HG03097 (cell line): ENCODE measurements around the gene EIF4E1B.

Experiments used
- ATAC-seq: cut with Tn5 transposase; IDR thresholded peaks from one replicate; pipeline ENCODE4 v1.9.1; 2021; ENCODE audit not compliant: unreplicated experiment, low FRiP score

The EIF4E1B gene

DNA sequence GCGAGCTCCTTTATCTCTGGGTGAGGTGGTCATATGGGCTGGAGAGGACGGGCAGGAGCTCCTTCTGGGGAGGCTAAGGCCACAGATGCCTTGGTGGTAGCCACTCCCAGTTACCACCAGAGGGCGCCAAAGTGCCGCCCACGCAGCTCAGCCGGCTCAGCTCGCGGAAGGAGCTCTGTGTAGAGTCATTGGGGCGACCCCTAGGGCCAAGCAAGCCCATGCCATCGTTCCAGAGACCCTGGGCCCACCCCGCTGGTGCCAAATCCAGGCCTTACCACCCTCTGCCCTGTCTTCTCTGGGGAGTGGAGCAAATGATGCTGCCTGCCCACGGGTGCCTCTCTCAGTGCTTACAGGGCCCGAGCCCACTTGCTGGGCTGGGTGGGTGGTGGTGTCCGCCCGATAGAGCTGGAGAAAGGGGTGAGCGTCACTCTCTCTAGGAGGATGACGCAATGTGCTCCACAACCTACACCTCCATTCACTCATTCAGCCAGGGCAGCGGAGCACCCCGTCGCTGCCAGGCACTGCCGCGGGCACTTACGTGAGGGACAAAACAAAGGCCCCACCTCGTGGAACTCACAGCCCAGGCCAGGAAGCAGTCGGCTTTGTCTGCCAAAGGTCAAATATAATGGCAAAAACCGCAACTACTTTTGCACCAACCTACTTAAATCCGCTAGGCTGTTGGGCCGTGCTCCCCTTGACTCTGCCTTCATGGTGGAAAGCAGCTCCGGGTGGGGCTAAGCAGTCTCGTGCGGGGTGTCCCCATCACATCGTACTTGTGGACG lies 30.6 kb downstream of the EIF4E1B start:
- no peak for ATAC-seq

DNA sequence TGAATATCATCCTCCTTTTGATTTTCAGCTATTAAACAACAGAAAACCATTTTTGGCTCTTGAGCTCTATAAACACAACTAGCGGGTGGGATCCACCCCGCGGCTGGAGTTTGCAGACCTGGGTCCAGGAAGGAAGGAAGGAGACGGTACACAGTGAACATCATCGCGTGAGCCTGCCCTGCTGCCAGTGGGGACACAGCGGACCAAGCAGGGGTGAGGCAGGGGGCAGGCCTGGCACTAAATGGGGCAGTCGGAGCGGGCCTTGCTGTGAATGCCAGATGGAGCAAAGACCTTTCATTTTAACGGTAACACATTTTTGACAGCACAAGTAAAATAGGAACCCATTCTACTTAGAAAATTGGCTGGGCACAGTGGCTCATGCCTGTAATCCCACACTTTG lies 31.2 kb downstream of the EIF4E1B start:
- no peak for ATAC-seq

DNA sequence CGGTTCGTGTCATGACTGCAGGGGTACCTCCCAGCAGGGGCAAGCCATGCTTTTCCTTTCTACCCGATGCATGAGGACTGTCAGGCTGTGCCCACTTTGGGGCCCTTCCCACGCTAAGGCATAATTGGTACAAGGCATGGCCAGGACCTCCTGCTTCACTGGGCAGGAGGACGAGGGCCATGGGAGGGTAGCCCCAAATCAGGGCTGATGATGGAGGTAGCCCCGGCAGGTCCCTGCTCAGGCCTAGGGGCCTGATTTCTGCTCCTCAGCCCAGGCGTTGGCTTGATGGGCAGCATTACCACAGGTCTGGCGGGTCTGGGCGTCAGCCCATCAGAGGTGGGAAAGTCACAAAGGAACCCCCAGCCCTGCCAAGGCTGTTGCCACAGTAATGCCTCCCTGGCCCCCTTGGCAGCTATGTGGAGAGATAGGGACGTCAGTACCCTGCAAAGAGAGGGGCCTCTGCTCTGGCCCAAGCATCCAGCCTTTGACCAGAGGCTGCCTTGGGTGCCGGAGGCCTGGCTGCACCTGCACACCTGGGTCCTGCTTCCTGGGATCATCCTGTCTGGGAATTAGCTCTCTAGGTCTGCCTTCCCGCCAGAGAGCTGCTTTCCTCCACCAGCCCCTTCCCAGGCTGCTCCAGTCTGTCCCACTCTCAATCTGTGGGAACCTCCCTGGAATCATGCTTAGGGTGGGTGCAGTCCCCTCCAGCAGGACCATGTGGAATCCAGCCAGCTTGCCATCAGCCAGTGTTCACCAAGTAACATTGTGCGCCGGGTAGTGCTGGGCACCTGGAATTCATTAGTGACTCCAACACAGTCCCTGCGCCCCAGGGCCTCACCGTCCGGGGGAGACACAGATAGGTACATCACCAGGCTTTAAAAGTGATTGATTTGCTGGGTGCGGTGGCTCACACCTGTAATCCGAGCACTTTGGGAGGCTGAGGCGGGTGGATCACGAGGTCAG lies 32.2 kb downstream of the EIF4E1B start:
- ATAC-seq: no peak

DNA sequence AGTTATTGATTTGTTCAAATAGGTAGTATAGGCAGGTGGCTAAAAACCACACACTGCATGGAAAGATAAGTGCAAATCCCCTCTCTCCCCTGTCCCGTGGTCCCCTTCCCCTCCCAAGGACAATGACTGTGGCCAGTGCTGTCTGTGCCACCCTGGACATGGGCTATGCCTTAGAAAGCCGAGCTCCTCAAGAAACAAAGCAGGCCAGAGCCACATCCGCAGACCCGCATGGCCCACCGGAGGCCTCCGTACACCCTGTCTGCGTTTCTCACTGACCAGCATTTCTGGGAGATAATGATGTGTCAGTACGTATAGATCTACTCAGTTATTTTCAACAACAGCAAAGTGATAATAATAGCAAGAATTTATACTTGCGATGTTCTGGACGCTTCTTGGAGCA lies 33.1 kb downstream of the EIF4E1B start:
- no peak for ATAC-seq

DNA sequence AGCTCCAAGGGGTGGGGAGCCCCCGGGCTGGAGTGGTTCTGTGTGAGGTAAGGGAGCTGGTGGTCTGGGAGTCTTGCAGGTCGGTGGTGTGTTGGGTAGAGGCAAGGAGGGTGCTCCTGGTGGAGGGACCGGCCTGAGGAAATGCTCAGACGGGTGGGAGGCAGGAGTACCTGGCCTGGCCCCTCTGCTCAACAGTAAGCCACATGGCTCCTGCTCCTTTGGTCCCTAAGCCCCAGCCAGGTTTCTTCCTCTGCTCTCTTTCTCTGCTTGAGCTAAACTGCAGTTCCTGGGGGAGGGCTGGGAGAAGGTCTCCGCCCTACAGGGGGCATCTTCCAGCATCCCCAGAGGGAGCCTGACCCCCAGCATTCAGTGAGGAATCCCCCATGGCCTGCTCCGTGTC lies 34.0 kb downstream of the EIF4E1B start:
- no peak for ATAC-seq

DNA sequence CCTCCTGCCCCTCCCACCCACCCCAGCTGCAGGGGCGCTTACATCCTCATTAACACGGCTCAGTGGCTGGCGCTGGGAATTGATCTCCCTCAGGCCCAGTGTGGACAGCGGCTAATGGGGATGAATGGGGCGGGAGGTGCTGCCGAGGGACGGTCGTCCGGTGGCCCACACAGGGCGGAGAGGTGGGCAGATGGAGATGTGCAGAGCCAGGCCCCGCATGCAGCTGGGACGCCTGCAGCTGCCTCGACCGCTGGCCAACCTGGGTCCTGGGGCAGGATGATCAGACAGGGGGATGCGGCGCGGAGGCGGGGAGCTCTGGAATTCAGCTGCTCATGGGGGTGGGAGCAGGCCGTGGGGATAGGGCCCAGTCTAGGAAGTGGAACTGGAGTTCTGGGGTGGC lies 34.4 kb downstream of the EIF4E1B start:
- no peak for ATAC-seq

DNA sequence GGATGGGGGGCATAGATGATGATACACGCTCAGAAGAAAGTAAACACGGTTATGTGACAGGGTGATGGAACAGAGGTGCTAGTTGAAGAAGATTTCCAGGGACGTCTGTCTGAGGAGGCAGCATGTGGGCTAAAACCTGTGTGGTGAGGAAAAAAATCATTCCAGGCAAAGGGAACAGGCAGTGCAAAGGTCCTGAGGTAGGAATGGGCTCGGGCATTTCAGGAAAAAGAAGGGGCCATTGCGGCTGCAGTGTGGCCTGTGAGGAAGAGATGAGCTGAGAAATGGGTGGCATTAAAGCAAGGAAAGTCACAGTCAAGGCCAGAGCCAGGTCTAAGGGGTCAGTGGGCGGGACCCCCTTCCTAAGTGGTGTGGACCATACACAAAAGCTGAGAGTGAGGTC lies 35.0 kb downstream of the EIF4E1B start:
- no peak for ATAC-seq

DNA sequence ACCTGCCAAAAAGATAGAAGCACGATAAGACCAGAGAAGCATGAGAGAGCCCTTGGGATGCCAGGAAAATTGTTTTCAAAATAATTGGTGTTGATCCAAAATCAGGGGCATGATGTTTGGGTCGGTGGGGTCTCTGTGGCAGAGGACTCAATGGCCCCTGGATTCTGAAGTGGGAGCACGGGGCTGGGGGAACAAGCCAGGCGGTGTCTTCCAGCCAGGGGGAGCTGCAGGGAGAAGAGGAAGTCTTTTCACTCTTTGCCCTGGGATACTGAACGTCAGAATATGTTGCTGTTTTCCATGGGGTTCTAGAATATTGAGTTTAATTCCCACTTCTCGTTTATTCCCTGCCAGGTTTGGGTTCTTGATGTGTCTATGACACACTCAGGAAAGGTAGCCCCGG lies 37.2 kb downstream of the EIF4E1B start:
- ATAC-seq: no peak

DNA sequence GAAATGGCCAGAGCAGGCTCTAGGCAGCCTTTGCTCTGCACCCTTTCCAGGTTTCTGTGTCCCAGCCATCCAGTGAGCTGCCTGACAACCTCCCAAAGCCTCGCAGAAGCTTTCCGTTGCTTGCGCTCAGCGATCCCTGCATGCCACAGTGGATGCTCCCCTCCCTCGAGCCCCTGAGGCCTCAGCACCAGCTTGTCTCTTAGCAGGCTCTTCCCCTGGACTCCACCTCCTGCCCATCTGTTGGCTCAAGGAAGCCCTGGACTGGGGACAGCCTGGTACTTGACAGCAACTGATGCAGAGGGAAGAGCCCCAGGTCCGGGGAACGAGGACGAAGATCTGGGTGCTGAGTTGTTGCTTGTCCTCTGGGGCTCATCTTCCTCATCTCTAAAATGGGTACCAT lies 40.0 kb downstream of the EIF4E1B start:
- no peak for ATAC-seq

DNA sequence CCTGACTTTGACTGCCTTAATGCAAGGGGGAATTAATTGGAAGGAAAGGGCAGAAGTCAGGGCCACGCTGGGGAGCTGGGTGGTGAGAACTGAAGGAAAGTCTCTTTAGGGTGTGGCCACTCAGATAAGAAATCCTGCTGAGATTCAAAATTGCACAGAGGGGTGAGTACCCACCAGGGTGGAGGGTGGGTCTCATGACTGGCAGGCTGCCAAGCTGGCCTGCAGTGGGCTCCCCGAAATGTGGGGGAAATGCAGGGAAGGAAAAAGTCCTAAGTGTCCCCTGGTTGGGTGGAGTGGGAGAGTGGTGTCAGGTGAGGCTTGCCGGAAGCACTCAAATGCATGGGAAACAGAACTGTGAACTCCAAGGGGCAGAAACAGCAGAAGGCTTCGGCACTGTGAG lies 40.9 kb downstream of the EIF4E1B start:
- no peak for ATAC-seq

DNA sequence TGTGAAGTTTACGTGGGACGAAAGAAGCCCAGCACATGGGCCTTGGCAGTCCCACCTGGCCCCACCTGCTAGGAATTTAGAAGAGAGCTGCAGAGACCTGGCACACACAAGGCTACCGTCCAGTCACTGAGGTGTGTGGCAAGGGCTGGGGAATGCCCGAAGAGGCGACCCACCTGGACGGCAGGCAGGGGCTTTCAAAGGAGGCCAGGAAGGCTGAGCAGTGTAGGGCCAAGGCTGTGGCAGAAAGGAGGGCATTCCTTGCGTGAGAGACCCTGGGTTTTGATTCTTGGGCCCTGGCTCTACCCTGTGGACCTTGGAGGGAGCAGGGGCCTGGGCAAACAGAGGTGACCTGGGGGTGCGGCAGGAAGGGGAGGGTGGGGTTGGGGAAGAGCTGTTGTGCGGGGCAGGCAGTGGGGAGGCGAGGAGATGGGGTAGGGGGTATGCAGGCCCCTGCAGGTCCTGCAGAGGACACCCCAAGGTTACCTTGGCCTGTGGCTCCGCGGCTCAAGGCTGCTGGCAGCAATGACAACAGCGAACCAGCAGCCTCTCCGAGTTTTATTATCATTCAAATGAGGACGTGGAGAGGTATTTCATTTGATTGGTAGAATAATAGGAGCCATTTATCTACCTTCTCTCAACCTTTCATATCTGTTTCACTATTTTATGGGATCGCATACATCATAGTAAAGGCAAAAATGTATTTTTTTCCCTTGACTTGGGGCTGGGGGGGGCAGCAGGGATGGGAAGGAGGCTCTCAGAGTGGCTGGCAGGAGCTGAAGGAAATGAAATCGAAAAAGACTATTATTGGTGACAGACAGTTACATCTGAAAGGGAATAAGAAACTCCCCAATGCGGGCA lies 41.6 kb downstream of the EIF4E1B start:
- ATAC-seq: no peak

DNA sequence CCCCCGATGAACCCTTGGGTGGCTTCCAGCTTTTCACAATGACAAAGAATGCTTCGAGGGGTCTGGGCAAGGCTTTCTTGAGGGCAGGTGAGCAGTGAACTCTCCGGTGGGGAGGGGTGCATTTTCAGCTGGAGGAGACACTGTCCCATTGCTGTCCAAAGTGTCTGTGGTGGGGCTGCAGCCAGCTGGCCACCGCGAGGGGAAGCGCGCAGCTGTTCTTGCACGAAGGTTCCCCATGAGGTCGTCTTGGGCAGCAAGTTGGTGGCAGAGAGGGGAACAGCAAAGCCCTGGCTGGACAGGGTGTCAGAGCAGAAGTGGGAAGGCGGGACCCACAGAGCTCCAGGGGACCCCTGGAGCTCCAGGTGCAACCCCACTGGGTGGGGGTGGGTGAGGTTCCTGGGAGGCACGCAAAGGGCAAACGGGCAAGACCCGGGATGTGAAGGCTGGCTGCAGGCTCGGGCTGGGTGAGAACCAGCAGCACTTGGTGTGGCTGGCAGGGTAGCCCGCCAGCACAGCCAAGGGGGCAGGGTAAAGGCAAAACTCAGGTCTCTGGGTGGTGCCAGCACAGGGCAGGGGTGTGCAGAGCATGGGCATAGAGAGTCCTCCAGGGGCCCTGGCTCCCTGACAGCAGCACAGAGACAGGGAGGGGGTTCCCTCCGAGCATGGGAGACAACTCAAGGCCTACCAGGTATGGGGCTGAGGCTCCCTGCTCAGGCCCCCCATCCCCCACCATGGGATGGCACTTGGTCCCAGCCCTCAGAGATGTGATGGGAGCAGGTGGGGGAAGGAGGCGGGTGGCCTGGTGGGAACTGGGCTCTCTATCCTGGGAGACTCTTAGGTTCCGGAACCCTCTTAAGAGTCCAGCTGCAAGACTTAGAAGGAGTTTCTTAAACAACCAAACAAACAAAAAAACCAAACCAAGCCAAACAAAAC lies 43.4 kb downstream of the EIF4E1B start:
- no peak for ATAC-seq

DNA sequence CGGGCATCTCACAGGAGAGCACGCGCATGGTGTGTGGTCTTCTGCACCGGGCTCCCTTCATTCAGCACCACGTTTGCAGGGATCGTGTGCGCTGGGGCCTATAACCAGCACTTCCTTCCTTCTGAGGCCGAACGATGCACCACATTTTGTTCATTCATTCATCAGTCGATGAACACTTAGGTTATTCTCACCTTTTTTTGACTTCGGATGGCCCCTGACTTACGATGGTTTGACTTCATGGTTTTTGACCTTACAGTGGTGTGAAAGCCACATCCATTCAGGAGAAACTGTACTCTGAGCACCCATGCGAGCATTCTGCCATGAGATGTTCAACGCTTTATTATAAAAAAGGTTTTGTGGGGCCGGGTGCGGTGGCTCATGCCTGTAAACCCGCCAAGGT lies 44.3 kb downstream of the EIF4E1B start:
- no peak for ATAC-seq

DNA sequence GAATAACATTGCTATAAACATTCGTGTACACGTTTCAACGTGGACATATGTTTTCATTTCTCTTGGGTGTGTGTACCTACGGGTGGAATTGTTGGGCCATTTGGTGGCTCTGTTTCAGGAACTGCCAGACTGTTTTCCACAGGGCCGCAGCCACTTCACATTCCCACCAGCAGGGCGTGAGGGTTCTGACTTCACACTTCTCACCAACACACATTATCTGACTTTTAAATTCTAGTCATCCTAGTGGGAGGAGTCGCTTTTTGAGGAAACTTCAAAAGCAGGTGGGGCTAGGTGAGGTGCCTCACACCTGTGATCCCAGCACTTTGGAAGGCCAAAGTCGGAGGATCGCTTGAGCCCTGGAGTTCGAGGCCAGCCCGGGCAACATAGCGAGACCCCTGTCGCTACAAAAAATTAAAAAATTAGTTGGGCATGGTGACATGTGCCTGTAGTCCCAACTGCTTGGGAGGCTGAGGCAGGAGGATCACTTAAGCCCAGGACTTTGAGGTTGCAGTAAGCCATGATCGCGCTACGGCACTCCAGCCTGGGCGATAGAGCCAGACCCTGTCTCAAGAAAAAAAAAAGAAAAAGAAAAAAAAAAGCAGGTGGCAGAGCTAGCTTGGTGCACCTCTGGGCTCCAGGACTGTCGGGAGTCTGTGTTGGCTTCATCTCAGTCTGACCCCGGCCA lies 45.3 kb downstream of the EIF4E1B start:
- ATAC-seq: no peak

DNA sequence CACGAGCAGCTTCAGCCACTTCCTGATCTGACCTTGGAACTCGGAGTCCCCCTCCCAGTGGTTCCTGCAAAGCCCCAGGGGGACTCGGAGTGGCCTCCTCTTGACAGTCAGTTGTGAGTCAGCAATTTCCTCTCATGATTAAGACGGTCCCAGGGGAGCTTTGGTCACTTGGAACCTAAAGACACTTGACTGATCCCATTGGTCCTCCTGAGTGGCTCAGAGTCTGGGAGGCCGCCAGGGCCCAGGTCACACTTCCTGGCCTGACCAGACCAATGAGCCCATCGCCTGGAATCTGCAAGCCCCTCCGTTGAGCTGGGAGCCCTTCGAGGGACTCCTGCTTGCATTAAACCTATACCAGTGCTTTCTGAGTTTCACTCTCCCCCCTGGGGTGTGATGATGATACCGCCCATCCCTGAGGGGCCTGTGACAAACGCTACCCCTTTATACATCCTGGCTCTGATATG lies 45.9 kb downstream of the EIF4E1B start:
- peak; percentile 62 for ATAC-seq

DNA sequence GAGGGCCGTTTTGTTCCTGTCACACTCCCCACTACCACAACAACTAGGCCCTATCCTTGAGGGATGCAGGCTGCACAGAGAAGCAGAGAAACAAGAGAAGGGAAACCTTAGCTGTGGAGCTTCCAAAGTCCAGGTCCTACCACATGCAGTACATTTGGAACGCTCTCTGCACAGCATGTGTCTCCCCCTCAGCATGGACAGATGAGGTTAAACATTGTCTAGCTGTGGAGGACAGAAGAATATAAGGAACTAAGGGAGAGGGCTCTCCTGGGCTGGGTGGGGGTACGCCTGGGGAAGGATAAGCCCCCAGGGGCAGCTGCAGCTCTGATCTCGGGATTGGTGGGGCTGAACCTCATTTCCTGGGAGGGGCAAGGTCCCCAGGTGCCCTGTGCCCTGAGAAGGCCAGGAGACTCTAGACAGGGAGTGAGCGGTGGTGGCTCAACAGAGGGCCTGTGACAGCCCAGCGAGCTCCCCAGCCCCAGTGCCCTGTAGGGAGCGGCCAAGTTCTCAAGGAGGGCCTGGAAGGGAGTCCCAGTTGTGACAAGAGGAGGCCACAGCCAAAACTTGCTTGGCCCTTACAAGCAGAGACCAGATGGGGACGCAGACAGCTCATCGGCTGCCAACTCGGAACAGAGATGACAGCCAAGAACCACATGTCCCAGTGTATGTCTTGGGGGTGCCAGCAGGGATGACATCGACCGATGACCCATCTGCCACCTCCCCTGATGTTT lies 46.9 kb downstream of the EIF4E1B start:
- ATAC-seq: no peak

DNA sequence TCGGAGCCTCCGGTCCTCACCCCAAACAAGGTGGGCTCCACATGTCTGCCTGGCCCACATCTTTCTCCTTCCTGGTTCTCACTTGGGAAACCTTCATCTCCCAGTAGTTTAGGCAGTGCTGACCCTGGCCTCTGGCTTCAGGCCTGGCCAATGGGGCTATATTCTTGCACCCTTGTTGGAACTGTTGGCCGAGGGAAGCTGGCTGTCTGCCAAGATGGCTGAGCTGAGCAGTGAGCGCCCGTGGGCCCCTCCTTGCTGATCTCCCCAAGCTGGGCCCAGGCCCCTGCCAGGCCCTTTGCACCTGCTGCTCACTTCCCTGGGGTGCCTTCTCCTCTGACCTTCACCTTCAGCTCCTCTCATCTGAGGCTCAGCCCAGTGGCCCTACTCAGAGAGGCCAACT lies 48.1 kb downstream of the EIF4E1B start:
- no peak for ATAC-seq
